Fibroblast of lung (primary cell): ENCODE results near the gene SORCS3.

Source experiments
- CTCF ChIP-seq, 2 donors: IDR thresholded peaks in 1 of 2; conservative IDR thresholded peaks in 1 of 2; 1 replicate in 1 of 2; 2 replicates in 1 of 2; pipeline ENCODE4 v1.5.1; 2011 to 2012; ENCODE audit warnings: low read length in 2 of 2, control low read depth in 1 of 2, inconsistent platforms in 1 of 2, low read depth in 1 of 2, mild to moderate bottlenecking in 1 of 2
- EZH2 ChIP-seq: IDR thresholded peaks from 2 replicates; pipeline ENCODE4 v1.5.1; 2012; ENCODE audit warnings: low read length, control low read depth, mild to moderate bottlenecking; ENCODE audit errors: missing control alignments

GRCh38 chr10:104778371-104778770 is 137.3 kb downstream of the SORCS3 start:
- TF ChIP-seq CTCF (conservative IDR thresholded peaks at IDR 0.05 in 1 of 2, IDR thresholded peaks at IDR 0.05 in 1 of 2; ENCODE audit: low read depth in 1 of 2, low read length in 2 of 2) (no peak), EZH2 (no peak)
